Mucosa of rectum (tissue), 2 donors: ENCODE data around the gene PIK3AP1.
"Not testable (repeated sequence)": the region's sequence is repeated elsewhere in the genome, so short reads cannot be mapped to it uniquely, and the experiment has no call there.

Source experiments
- H3K27ac ChIP-seq, 2 donors: one replicate each; pipeline ENCODE4 v1.7.0; 2013; ENCODE audit warnings: inconsistent platforms in 2 of 2, low read depth in 2 of 2, low read length in 2 of 2
- H3K27me3 ChIP-seq, 2 donors: one replicate each; pipeline ENCODE4 v1.7.0; 2013; ENCODE audit warnings: low read length in 2 of 2; ENCODE audit not compliant: control insufficient read depth in 2 of 2, insufficient read depth in 2 of 2
- H3K36me3 ChIP-seq, 2 donors: one replicate each; pipeline ENCODE4 v1.7.0; 2013; ENCODE audit warnings: low read length in 2 of 2; ENCODE audit not compliant: control insufficient read depth in 2 of 2, insufficient read depth in 2 of 2
- H3K4me1 ChIP-seq, 2 donors: one replicate each; pipeline ENCODE4 v1.7.0; 2013; ENCODE audit warnings: low read length in 2 of 2, mild to moderate bottlenecking in 1 of 2; ENCODE audit not compliant: control insufficient read depth in 2 of 2, insufficient read depth in 2 of 2
- H3K4me3 ChIP-seq, 2 donors: one replicate each; pipeline ENCODE4 v1.7.0; 2013; ENCODE audit warnings: low read length in 2 of 2
- H3K9ac ChIP-seq, 2 donors: one replicate each; pipeline ENCODE4 v1.7.0; 2013; ENCODE audit warnings: low read length in 2 of 2, low read depth in 1 of 2, mild to moderate bottlenecking in 1 of 2
- H3K9me3 ChIP-seq, 2 donors: one replicate each; pipeline ENCODE4 v1.7.0; 2013; ENCODE audit warnings: low read length in 2 of 2; ENCODE audit not compliant: control insufficient read depth in 2 of 2
- donor health status: healthy.
- donor health status: Normal muscosa, but diverticular disease.

The PIK3AP1 gene

DNA sequence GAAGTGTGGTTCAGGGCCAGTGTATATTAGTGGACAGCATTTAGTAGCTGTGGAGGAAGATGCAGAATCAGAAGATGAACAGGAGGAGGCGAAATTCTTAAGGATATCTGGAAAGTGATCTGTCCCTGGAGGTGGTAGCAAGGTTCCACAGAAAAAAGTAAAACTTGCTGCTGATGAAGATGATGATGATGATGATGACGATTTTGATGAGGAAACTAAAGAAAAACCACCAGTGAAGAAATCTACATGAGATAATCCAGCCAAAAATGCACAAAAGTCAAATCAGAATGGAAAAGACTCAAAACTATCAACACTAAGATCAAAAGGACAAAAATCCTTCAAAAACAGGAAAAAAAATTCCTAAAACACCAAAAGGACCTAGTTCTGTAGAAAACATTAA lies 159.8 kb downstream of the PIK3AP1 start:
- Histone ChIP-seq H3K36me3 (peaks cover 41 to 47% of the 10 kb centered on the region in 2 donors), H3K9ac (no peak overlapping the region), H3K4me3 (no peak overlapping the region), H3K9me3 (no peaks in the 10 kb centered on the region), H3K27ac (no peak overlapping the region), H3K4me1 (peaks cover 3 to 14% of the 10 kb centered on the region in 2 donors), H3K27me3 (no peaks in the 10 kb centered on the region)

GRCh38 chr10:96556003-96556402 lies 164.3 kb downstream of the PIK3AP1 start:
- peaks cover 3 to 9% of the 10 kb centered on the region in 2 donors for H3K4me1 ChIP-seq
- no peaks in the 10 kb centered on the region for H3K9me3 ChIP-seq
- H3K4me3 ChIP-seq, result no peak overlapping the region
- H3K9ac ChIP-seq, result no peak overlapping the region
- H3K36me3 ChIP-seq, result peaks cover 49 to 58% of the 10 kb centered on the region in 2 donors
- H3K27ac ChIP-seq, result no peak overlapping the region
- H3K27me3 ChIP-seq, result no peaks in the 10 kb centered on the region

DNA sequence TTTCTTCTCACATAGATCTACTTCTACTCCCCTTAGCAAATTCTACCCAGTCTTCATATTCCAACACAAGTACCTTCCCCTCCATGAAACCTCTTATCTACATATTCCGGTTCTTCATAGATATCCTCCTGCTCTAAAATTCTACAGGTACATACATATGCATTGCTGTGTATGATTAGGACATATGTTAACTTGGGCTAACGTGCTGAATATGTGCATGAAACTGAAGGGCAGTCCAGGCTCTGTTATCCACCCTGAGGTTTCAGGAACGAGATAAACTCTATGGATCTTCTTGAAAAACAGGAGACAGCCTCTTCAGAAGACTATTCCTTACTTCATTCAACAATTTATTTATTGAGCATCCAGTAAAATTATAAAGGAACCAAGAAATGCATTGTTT lies 165.0 kb downstream of the PIK3AP1 start:
- Histone ChIP-seq H3K27ac (no peak overlapping the region), H3K9me3 (no peaks in the 10 kb centered on the region), H3K9ac (no peak overlapping the region), H3K27me3 (no peaks in the 10 kb centered on the region), H3K4me3 (no peak overlapping the region), H3K36me3 (peaks cover 56 to 59% of the 10 kb centered on the region in 2 donors), H3K4me1 (peaks cover 0 to 5% of the 10 kb centered on the region in 2 donors)

DNA sequence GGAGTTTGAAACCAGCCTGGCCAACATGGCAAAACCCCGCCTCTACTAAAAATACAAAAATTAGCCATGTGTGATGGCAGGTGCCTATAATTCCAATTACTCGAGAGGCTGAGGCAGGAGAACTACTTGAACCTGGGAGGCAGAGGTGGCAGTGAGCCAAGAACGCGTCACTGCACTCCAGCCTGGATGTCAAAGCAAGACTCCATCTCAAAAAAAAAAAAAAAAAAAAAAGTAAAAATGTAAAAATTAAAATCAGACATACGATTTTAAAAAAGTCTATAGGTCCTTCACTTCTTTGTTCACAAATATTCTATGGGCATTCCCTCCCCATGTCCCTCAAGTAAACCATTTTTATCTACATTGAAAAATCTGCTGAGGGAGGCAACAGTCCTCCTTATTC lies 171.7 kb downstream of the PIK3AP1 start:
- Histone ChIP-seq H3K36me3 (peaks cover 62 to 63% of the 10 kb centered on the region in 2 donors), H3K4me1 (no peaks in the 10 kb centered on the region), H3K9me3 (no peaks in the 10 kb centered on the region), H3K27ac (no peak overlapping the region), H3K9ac (no peak overlapping the region), H3K27me3 (no peaks in the 10 kb centered on the region), H3K4me3 (no peak overlapping the region)

DNA sequence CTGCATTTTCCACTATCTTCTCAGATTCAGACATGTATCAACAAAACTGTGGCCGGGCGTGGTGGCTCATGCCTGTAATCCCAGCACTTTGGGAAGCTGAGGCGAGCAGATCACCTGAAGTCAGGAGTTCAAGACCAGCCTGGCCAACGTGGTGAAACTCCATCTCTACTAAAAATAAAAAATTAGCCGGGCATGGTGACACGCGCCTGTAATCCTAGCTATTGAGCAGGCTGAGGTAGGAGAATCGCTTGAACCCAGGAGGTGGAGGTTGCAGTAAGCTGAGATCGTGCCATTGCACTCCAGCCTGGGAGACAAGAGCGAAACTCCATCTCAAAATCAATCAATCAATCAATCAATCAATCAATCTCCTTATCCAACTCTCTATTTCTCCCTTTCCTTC lies 174.8 kb downstream of the PIK3AP1 start:
- not testable (repeated sequence) for H3K4me1 ChIP-seq, H3K27ac ChIP-seq, H3K4me3 ChIP-seq, H3K9me3 ChIP-seq, H3K9ac ChIP-seq, H3K27me3 ChIP-seq
- peaks cover 45 to 54% of the 10 kb centered on the region in 2 donors for H3K36me3 ChIP-seq
